PFSK-1 (cell line): ENCODE results near the gene KNSTRN.

Experiments
- FOXP2 ChIP-seq: optimal IDR thresholded peaks from 2 replicates; pipeline ENCODE3; 2011; ENCODE audit warnings: borderline replicate concordance, control low read depth, inconsistent platforms; ENCODE audit not compliant: insufficient read depth; ENCODE audit errors: extremely low read length, extremely low read depth
- POLR2AphosphoS5 ChIP-seq: IDR thresholded peaks from 2 replicates; pipeline ENCODE4 v1.6.1; 2012; ENCODE audit warnings: low read depth, mild to moderate bottlenecking, control low read depth, low read length, moderate library complexity
- REST ChIP-seq, 2 experiments: IDR thresholded peaks; 2 replicates each; pipeline versions ENCODE4 v1.6.1 to v1.8.0; 2011 to 2012; ENCODE audit warnings: low read depth in 2 of 2, low read length in 2 of 2, control low read depth in 1 of 2, inconsistent platforms in 1 of 2, mild to moderate bottlenecking in 1 of 2, moderate library complexity in 1 of 2; ENCODE audit not compliant: insufficient read depth in 1 of 2
- SIN3A ChIP-seq: IDR thresholded peaks from 2 replicates; pipeline ENCODE4 v1.6.1; 2012; ENCODE audit warnings: mild to moderate bottlenecking, low read length, moderate library complexity, borderline replicate concordance; ENCODE audit not compliant: insufficient read depth
- TAF1 ChIP-seq: IDR thresholded peaks from 2 replicates; pipeline ENCODE4 v1.6.1; 2012; ENCODE audit warnings: low read length, control low read depth, borderline replicate concordance; ENCODE audit not compliant: insufficient read depth

KNSTRN gene

DNA sequence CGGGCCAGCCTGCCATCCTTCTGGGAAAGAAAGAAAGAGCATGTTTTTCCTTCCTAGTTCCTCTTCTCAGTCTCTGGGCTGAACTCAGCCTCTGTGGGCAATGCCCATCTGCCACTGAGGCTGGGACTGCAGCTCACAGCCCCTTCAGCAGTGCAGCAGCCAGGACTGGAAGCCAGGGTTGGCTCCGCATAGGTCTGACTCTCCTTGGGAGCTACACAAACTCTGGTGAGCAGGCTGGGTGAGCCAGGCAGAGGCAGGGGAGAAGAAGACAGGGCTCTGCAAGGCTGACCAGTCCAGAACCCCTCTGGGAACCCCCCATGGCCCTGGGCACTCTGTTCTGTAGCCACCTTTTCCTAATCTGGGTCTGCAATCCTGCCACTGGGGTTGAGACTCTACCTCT lies 20.9 kb upstream of the KNSTRN start:
- TF ChIP-seq FOXP2 (no peak), SIN3A (no peak), POLR2AphosphoS5 (no peak), TAF1 (no peak), REST (IDR thresholded peaks at IDR 0.05; ENCODE audit: insufficient read depth in 1 of 2, low read depth in 2 of 2, low read length in 2 of 2) (no peak)

GRCh38 chr15:40363611-40364010 lies 18.9 kb upstream of the KNSTRN start:
- TF ChIP-seq FOXP2 (no peak), SIN3A (no peak), TAF1 (no peak), REST (IDR thresholded peaks at IDR 0.05; ENCODE audit: insufficient read depth in 1 of 2, low read depth in 2 of 2, low read length in 2 of 2) (no peak), POLR2AphosphoS5 (no peak)

DNA sequence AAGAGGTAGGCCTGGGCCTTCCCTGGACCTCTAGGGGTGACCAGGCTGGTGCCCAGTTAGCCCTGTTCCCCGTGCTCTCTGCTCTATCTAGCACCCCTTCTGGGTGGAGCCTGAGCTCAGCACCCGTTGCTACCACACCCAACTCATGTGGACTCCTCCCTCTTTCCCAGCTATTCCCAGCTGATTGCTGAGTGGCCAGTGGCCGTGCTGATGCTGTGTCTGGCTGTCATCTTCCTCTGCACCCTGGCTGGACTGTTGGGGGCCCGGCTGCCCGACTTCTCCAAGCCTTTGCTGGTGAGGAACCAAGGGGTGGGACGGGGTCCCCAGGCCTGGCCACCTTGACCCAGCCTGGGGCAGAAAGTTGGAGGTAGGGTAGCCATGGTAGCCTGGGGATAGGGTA lies 18.3 kb upstream of the KNSTRN start:
- TF ChIP-seq POLR2AphosphoS5 (no peak), SIN3A (no peak), FOXP2 (no peak), TAF1 (no peak), REST (IDR thresholded peaks at IDR 0.05; ENCODE audit: insufficient read depth in 1 of 2, low read depth in 2 of 2, low read length in 2 of 2) (no peak)

DNA sequence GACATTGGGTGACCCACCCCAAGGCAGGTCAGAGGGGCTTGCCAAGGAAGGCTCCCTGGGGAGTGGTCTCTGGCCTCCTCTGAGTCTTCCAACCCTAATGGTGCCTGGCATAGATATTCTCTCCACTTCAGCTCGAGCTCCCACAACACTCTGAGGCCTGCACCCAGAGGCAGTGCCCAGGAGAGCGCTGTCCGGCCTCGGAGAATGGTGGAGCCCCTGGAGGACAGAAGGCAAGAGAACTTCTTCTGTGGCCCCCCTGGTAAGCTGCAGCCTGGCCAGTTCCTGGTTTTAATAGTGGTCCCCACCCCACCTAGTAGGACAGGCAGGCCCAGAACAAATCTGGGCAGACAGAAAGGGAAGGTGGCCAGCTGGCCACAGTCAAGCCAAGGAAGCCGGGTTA lies 17.5 kb upstream of the KNSTRN start:
- TF ChIP-seq REST (IDR thresholded peaks at IDR 0.05; ENCODE audit: insufficient read depth in 1 of 2, low read depth in 2 of 2, low read length in 2 of 2) (no peak), FOXP2 (no peak), SIN3A (no peak), TAF1 (no peak), POLR2AphosphoS5 (no peak)
